ENCODE results near the gene ZDHHC14.

ZDHHC14 gene

DNA sequence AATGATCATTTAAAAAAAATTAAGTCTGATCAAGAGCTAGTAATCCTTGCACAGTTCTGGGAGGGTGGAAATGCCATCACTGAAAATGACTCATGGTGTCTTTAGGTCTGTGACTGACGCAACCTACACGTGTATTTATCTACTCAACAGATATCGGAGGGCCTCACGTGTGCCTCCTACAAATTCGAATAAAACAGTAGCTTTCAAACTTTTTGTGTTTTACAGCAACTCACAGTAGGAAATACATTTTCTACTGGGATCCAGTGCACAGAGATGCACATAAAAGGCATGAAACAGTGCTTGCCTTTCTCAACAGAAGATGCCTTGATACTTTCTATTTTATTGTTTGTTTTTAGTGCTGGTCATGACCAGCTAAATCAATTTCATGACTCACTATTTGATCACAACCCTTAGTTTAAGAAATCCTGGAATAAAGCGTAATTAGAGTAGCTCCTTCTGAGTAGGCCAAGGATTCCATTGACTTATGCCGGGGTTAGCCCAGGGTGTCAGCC, 232.1 kb downstream of the ZDHHC14 start (continued):
- TF ChIP-seq ZNF8 (CRISPR knock-in tag; IDR thresholded peaks at IDR 0.05) (no peak), ISL1 (CRISPR knock-in tag; IDR thresholded peaks at IDR 0.05) (no peak), ZFP3 (CRISPR knock-in tag; IDR thresholded peaks at IDR 0.05) (no peak)

DNA sequence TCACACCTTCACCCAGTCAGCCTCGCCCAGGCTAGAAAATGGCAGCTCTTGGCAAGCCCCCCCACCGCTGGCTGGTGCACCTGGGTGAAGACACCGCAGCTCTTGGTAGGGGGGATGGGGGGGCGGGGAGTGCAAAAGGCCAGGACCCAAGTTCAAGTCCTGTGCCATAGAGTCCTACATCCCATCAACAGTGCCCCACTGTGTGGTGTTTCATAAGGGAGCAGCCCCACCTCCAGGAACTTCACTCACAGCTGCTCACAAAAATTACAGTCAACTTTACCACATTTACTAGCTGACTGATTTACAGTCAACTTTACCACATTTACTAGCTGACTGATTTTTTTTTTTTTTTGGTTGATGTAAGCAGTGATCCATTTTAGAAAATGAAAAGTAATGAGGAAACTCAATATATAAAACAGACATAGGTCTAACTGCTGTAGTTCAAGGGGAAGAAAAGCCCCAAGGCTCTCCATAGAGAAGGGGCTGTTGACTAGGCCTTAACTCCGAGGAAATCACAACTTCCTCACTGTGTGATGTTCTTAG, 233.1 kb downstream of the ZDHHC14 start:
- ATAC-seq: no peak
- TF ChIP-seq, protein P1, sequence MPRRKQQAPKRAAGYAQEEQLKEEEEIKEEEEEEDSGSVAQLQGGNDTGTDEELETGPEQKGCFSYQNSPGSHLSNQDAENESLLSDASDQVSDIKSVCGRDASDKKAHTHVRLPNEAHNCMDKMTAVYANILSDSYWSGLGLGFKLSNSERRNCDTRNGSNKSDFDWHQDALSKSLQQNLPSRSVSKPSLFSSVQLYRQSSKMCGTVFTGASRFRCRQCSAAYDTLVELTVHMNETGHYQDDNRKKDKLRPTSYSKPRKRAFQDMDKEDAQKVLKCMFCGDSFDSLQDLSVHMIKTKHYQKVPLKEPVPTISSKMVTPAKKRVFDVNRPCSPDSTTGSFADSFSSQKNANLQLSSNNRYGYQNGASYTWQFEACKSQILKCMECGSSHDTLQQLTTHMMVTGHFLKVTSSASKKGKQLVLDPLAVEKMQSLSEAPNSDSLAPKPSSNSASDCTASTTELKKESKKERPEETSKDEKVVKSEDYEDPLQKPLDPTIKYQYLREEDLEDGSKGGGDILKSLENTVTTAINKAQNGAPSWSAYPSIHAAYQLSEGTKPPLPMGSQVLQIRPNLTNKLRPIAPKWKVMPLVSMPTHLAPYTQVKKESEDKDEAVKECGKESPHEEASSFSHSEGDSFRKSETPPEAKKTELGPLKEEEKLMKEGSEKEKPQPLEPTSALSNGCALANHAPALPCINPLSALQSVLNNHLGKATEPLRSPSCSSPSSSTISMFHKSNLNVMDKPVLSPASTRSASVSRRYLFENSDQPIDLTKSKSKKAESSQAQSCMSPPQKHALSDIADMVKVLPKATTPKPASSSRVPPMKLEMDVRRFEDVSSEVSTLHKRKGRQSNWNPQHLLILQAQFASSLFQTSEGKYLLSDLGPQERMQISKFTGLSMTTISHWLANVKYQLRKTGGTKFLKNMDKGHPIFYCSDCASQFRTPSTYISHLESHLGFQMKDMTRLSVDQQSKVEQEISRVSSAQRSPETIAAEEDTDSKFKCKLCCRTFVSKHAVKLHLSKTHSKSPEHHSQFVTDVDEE (CRISPR knock-in tag; IDR thresholded peaks at IDR 0.05): no peak
- TF ChIP-seq ZC3H10 (CRISPR knock-in tag; IDR thresholded peaks at IDR 0.05) (no peak), OSR1 (CRISPR knock-in tag; IDR thresholded peaks at IDR 0.05) (no peak), ZNF8 (CRISPR knock-in tag; IDR thresholded peaks at IDR 0.05) (no peak), GLIS3 (CRISPR knock-in tag; IDR thresholded peaks at IDR 0.05) (no peak), ISL1 (CRISPR knock-in tag; IDR thresholded peaks at IDR 0.05) (no peak), CSDC2 (CRISPR knock-in tag; IDR thresholded peaks at IDR 0.05) (no peak), ZFP3 (CRISPR knock-in tag; IDR thresholded peaks at IDR 0.05) (no peak), ZNF565 (CRISPR knock-in tag; conservative IDR thresholded peaks at IDR 0.05; ENCODE audit: low read depth) (no peak)
- TF ChIP-seq, protein P2, sequence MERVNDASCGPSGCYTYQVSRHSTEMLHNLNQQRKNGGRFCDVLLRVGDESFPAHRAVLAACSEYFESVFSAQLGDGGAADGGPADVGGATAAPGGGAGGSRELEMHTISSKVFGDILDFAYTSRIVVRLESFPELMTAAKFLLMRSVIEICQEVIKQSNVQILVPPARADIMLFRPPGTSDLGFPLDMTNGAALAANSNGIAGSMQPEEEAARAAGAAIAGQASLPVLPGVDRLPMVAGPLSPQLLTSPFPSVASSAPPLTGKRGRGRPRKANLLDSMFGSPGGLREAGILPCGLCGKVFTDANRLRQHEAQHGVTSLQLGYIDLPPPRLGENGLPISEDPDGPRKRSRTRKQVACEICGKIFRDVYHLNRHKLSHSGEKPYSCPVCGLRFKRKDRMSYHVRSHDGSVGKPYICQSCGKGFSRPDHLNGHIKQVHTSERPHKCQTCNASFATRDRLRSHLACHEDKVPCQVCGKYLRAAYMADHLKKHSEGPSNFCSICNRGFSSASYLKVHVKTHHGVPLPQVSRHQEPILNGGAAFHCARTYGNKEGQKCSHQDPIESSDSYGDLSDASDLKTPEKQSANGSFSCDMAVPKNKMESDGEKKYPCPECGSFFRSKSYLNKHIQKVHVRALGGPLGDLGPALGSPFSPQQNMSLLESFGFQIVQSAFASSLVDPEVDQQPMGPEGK (CRISPR knock-in tag; IDR thresholded peaks at IDR 0.05; ENCODE audit: borderline replicate concordance): no peak
- TF ChIP-seq, protein P3, sequence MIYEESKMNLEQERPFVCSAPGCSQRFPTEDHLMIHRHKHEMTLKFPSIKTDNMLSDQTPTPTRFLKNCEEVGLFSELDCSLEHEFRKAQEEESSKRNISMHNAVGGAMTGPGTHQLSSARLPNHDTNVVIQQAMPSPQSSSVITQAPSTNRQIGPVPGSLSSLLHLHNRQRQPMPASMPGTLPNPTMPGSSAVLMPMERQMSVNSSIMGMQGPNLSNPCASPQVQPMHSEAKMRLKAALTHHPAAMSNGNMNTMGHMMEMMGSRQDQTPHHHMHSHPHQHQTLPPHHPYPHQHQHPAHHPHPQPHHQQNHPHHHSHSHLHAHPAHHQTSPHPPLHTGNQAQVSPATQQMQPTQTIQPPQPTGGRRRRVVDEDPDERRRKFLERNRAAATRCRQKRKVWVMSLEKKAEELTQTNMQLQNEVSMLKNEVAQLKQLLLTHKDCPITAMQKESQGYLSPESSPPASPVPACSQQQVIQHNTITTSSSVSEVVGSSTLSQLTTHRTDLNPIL (CRISPR knock-in tag; IDR thresholded peaks at IDR 0.05; ENCODE audit: low read depth): no peak
- TF ChIP-seq, protein P4, sequence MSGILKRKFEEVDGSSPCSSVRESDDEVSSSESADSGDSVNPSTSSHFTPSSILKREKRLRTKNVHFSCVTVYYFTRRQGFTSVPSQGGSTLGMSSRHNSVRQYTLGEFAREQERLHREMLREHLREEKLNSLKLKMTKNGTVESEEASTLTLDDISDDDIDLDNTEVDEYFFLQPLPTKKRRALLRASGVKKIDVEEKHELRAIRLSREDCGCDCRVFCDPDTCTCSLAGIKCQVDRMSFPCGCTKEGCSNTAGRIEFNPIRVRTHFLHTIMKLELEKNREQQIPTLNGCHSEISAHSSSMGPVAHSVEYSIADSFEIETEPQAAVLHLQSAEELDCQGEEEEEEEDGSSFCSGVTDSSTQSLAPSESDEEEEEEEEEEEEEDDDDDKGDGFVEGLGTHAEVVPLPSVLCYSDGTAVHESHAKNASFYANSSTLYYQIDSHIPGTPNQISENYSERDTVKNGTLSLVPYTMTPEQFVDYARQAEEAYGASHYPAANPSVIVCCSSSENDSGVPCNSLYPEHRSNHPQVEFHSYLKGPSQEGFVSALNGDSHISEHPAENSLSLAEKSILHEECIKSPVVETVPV (CRISPR knock-in tag; IDR thresholded peaks at IDR 0.05): no peak

DNA sequence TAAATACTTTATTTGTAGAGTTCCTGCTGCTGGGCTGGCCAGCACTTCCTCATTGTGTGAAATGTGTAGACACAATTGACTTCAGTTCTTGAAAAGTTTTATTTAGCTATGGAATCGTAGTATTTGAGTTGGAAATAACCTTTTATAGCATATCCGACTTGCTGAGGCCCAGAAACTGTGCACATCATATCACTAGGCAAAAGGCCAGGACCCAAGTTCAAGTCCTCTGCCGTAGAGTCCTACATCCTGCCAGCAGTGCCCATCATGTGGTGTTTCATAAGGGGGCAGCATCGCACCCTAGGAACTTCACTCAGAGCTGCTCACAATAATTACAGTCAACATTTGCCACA, 234.4 kb downstream of the ZDHHC14 start:
- ATAC-seq: peak; percentile 19; the same call in 1 of the 3 replicates
- TF ChIP-seq ARNTL (CRISPR knock-in tag; IDR thresholded peaks at IDR 0.05; ENCODE audit: borderline replicate concordance, low read depth): no peak

DNA sequence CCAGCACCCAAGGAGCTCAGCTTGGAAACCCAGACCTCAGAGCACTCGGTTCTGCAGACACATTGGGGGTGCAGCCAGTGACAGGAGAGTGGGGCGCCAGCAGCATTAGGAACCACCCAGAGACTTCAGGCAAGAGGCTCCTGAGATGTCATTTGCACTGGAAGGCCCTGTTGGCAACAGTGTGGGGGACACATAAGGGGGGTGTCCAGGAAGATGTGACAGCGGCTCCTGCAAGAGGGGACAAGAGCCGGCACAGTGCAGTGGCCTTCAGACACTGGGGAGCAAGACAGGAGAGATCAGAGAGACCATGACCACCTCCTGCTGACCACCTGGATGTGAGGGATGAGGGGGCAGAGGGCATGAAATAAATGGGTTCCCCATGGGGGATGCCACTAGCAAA, 235.0 kb downstream of the ZDHHC14 start:
- ATAC-seq: no peak
- TF ChIP-seq PPARA (CRISPR knock-in tag; IDR thresholded peaks at IDR 0.05; ENCODE audit: borderline replicate concordance): no peak
- TF ChIP-seq OSR1 (CRISPR knock-in tag; IDR thresholded peaks at IDR 0.05): no peak
- TF ChIP-seq, protein P5, sequence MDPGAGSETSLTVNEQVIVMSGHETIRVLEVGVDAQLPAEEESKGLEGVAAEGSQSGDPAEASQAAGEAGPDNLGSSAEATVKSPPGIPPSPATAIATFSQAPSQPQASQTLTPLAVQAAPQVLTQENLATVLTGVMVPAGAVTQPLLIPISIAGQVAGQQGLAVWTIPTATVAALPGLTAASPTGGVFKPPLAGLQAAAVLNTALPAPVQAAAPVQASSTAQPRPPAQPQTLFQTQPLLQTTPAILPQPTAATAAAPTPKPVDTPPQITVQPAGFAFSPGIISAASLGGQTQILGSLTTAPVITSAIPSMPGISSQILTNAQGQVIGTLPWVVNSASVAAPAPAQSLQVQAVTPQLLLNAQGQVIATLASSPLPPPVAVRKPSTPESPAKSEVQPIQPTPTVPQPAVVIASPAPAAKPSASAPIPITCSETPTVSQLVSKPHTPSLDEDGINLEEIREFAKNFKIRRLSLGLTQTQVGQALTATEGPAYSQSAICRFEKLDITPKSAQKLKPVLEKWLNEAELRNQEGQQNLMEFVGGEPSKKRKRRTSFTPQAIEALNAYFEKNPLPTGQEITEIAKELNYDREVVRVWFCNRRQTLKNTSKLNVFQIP (CRISPR knock-in tag; IDR thresholded peaks at IDR 0.05; ENCODE audit: borderline replicate concordance, low read depth): no peak
- TF ChIP-seq RARB (CRISPR knock-in tag; IDR thresholded peaks at IDR 0.05): no peak
- no peak for TF ChIP-seq ISL1 (CRISPR knock-in tag; IDR thresholded peaks at IDR 0.05)
- TF ChIP-seq, protein P2 (CRISPR knock-in tag; IDR thresholded peaks at IDR 0.05; ENCODE audit: borderline replicate concordance): no peak
- TF ChIP-seq, protein P1 (CRISPR knock-in tag; IDR thresholded peaks at IDR 0.05): no peak
- TF ChIP-seq TCF4 (CRISPR knock-in tag; IDR thresholded peaks at IDR 0.05; ENCODE audit: borderline replicate concordance): no peak
- no peak for TF ChIP-seq TOX (CRISPR knock-in tag; IDR thresholded peaks at IDR 0.05; ENCODE audit: borderline replicate concordance)
- no peak for TF ChIP-seq CSDC2 (CRISPR knock-in tag; IDR thresholded peaks at IDR 0.05)
- no peak for TF ChIP-seq ZNF565 (CRISPR knock-in tag; conservative IDR thresholded peaks at IDR 0.05; ENCODE audit: low read depth)
- no peak for TF ChIP-seq ZNF8 (CRISPR knock-in tag; IDR thresholded peaks at IDR 0.05)
- no peak for TF ChIP-seq SNAI2 (CRISPR knock-in tag; IDR thresholded peaks at IDR 0.05)
- TF ChIP-seq ESRRG (CRISPR knock-in tag; IDR thresholded peaks at IDR 0.05): no peak

Measured in SK-N-SH treated with all-trans-retinoic acid at 6 μM for 48 hours (cell line).